AG09309 (cell line): ENCODE measurements around the gene CLPTM1L.
"Not testable (repeated sequence)": the region's sequence is repeated elsewhere in the genome, so short reads cannot be mapped to it uniquely, and the experiment has no call there.

Experiments
- DNase-seq: peaks from one replicate; pipeline ENCODE4 v3.0.0-alpha.2; 2010; ENCODE audit warnings: low read depth
- H3K4me3 ChIP-seq: 2 replicates; pipeline ENCODE4 v1.5.1; 2011; ENCODE audit warnings: mild to moderate bottlenecking, low read depth, low read length, moderate library complexity; ENCODE audit not compliant: control insufficient read depth
- CTCF ChIP-seq: IDR thresholded peaks from 2 replicates; pipeline ENCODE4 v1.5.1; 2011; ENCODE audit warnings: mild to moderate bottlenecking, low read depth, low read length, inconsistent platforms; ENCODE audit not compliant: insufficient read depth, control insufficient read depth; ENCODE audit errors: missing control alignments

Gene CLPTM1L

GRCh38 chr5:1285883-1286291, 59.0 kb downstream of the CLPTM1L start:
- no peak overlapping the region for H3K4me3 ChIP-seq
- TF ChIP-seq CTCF, result no peak
- DNase-seq, result no peak

GRCh38 chr5:1285141-1285540, 59.8 kb downstream of the CLPTM1L start:
- no peak overlapping the region for H3K4me3 ChIP-seq
- no peak for DNase-seq
- TF ChIP-seq CTCF, result no peak

- not testable (repeated sequence) for DNase-seq, H3K4me3 ChIP-seq
These were observed 60.4 kb downstream of the CLPTM1L start for GRCh38 chr5:1284336-1284970.

GRCh38 chr5:1283729-1284041, 61.2 kb downstream of the CLPTM1L start:
- not testable (repeated sequence) for DNase-seq, H3K4me3 ChIP-seq

- DNase-seq, result not testable (repeated sequence)
These were observed 61.7 kb downstream of the CLPTM1L start for GRCh38 chr5:1282993-1283728.

GRCh38 chr5:1282131-1282992, 62.5 kb downstream of the CLPTM1L start:
- DNase-seq, result no peak
- no peak overlapping the region for H3K4me3 ChIP-seq
- no peak for TF ChIP-seq CTCF

More at GRCh38 chr5:1282993-1283728, 61.7 kb downstream of the CLPTM1L start:
- H3K4me3 ChIP-seq, result not testable (repeated sequence)

- no peak for DNase-seq
- TF ChIP-seq CTCF, result no peak
- no peak overlapping the region for H3K4me3 ChIP-seq
These were observed 63.6 kb downstream of the CLPTM1L start for GRCh38 chr5:1281038-1281882.
